ENCODE measurements around the gene TRPM3. TPM values are rescaled to one million over a fixed set of nuclear protein-coding genes. Genes with fewer than 3 reads are reported as not detected.
"Not testable (repeated sequence)": the region's sequence is repeated elsewhere in the genome, so short reads cannot be mapped to it uniquely, and the experiment has no call there.

TRPM3 gene
- total and polyA plus RNA-seq, 2 of the 8 experiments (the other 6 are each of a cell fraction or from before 2014, with no cell fraction given): 2.4 to 10.9 TPM

GRCh38 chr9:70644627-70645026 lies 476.8 kb downstream of the TRPM3 start:
- H3K4me1 ChIP-seq (replicated peaks in 1 of 4; ENCODE audit: control insufficient read depth in 3 of 4, insufficient read depth in 4 of 4, low read length in 3 of 4); H4K5ac ChIP-seq (ENCODE audit: insufficient read length, low read depth, low read length); H2BK120ac ChIP-seq (replicated peaks; ENCODE audit: low read depth, low read length); POLR2A ChIA-PET (ENCODE audit: partially characterized antibody); H3K4me3 ChIP-seq (ENCODE audit: extremely low read depth in 1 of 4, insufficient read depth in 2 of 4, low read depth in 3 of 4, low read length in 4 of 4); H3K27me3 ChIP-seq (replicated peaks in 1 of 4; ENCODE audit: control insufficient read depth in 3 of 4, extremely low read depth in 1 of 4, insufficient read depth in 3 of 4, low read length in 3 of 4); H3K23ac ChIP-seq (ENCODE audit: insufficient read length); H3K79me2 ChIP-seq (ENCODE audit: control insufficient read depth in 1 of 2, insufficient read depth in 2 of 2, low read length in 2 of 2); H4K8ac ChIP-seq (ENCODE audit: extremely low read depth, insufficient read depth, low read length); H2BK20ac ChIP-seq (ENCODE audit: low read length); H2BK12ac ChIP-seq (ENCODE audit: low read depth, low read length); H3K36me3 ChIP-seq (ENCODE audit: control insufficient read depth in 2 of 4, insufficient read depth in 4 of 4, low read length in 3 of 4); H2BK15ac ChIP-seq (ENCODE audit: low read length); H2AFZ ChIP-seq (ENCODE audit: low read length); DNase-seq (ENCODE audit: low read depth in 1 of 2, low spot score in 2 of 2); H2AK5ac ChIP-seq (ENCODE audit: low read depth, low read length); H2BK5ac ChIP-seq (ENCODE audit: low read depth, low read length); H3K9ac ChIP-seq (replicated peaks in 1 of 4; ENCODE audit: extremely low read depth in 1 of 4, low read depth in 3 of 4, low read length in 3 of 4); H4K20me1 ChIP-seq (replicated peaks in 1 of 2; ENCODE audit: control insufficient read depth in 1 of 2, insufficient read depth in 2 of 2, low read length in 2 of 2); H4K91ac ChIP-seq (replicated peaks; ENCODE audit: insufficient read length, low read length); H3K4me2 ChIP-seq (ENCODE audit: insufficient read depth in 1 of 2, low read depth in 2 of 2, low read length in 2 of 2); H3K27ac ChIP-seq (ENCODE audit: low read depth, low read length); H3K9me3 ChIP-seq (ENCODE audit: insufficient read depth in 2 of 2, low read depth in 1 of 2, low read length in 1 of 2); H3K23me2 ChIP-seq (ENCODE audit: low read depth, low read length); H3K79me1 ChIP-seq (ENCODE audit: low read depth, low read length); FAIRE-seq; H3K4ac ChIP-seq (replicated peaks; ENCODE audit: insufficient read length, low read depth, low read length); CTCF ChIA-PET (ENCODE audit: partially characterized antibody); H3K56ac ChIP-seq (replicated peaks; ENCODE audit: insufficient read length, low read depth, low read length); H3K18ac ChIP-seq (ENCODE audit: extremely low read depth, low read length); H3K14ac ChIP-seq (ENCODE audit: insufficient read length): not testable (repeated sequence)

All from H1 (cell line).